HPDE6-E6E7 (cell line): Measurements from ENCODE around the gene CD244.
"Not testable (repeated sequence)": the region's sequence is repeated elsewhere in the genome, so short reads cannot be mapped to it uniquely, and the experiment has no call there.

Experiments
- DNase-seq: peaks from one replicate; pipeline ENCODE4 v3.0.0; 2011; ENCODE audit warnings: missing footprints; ENCODE audit errors: extremely low spot score

The CD244 gene, protein sequence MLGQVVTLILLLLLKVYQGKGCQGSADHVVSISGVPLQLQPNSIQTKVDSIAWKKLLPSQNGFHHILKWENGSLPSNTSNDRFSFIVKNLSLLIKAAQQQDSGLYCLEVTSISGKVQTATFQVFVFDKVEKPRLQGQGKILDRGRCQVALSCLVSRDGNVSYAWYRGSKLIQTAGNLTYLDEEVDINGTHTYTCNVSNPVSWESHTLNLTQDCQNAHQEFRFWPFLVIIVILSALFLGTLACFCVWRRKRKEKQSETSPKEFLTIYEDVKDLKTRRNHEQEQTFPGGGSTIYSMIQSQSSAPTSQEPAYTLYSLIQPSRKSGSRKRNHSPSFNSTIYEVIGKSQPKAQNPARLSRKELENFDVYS

DNA sequence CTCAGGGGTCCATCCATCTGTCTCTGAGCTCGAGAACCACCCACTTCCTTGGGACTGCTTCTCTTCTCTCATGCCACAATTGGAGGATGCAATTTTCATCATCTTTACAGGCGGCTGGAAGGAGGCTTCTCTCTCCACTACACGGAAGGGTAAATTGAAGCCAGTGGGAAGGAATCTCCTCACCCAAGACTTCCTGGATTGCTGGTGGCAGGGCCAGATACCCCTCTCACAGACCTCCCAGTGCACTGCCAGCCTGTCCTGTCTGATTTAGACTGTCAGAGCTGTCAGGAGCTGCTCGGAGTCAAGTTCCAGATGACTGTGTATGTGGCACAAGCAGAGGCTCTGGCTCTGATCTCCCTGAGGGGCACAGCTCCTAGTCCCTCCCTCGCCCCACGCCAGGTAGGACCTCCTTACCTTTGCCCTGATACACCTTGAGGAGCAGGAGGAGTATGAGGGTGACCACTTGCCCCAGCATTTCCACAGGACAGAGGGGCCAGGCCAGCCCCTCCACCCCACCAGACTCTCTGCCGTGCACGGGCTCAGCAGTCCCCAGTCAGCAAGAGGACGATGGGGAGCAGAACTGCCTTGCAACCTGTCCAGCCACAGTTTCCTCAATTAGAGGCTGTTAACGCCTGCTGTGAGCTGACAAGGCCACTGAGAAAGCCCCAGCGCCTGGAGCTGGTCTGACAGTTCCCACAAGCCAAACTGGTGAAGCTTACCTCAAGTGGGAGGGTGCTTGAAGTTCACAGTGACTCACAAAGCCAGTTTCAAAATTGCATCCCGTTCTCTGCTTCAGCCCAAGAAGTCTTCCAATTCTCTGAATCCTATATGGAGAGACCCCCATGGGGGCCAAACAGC is at the start of gene CD244:
Gene CD244, minus strand, starts transcription at position 685 of the 858 bp plus-strand sequence. Its CDS starts 210 bp downstream, at position 475.
- DNase-seq: peak; percentile 20

DNA sequence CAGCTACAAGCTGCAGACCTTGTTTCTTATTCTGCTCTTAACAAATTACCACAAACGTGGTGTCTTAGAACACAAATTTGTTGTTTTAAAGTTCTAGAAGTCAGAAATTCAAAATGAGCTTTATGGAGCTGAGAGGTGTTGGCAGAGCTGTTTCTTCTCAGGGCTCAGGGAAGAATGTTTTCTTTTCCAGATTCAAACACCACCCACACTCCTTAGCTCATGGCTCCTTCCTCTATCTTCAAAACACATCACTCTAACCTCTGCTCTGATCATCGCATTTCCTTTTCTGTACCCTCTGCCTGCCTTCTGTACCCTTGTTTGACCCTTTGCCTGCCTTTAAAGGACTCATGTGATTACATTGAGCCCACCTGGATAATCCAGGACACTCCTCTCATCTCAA is 49.2 kb upstream of the CD244 start:
- DNase-seq: no peak

GRCh38 chr1:160911441-160911840 is 48.8 kb upstream of the CD244 start:
- no peak for DNase-seq

- DNase-seq: no peak
Observed at GRCh38 chr1:160910170-160910750, 47.6 kb upstream of the CD244 start.

- DNase-seq: no peak
Observed at GRCh38 chr1:160907976-160908375, 45.3 kb upstream of the CD244 start.

DNA sequence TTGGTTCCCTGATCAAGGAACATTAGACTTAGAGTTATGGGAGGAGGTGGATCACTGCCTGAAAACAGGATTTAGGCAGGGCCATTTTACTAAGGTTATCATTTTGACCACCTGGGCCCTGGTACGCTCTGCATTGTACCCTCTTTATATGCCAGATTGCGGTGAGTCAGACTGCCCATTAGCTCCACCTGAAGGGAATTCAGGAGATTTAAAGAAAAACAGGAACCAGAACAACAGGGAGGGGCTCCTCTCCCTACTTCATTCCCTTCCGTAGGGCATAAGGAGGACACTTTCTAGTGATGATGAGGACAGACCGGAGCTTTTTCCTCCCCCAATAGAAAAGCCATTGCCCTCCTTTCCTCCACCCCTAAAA is 42.9 kb upstream of the CD244 start:
- DNase-seq: no peak

DNA sequence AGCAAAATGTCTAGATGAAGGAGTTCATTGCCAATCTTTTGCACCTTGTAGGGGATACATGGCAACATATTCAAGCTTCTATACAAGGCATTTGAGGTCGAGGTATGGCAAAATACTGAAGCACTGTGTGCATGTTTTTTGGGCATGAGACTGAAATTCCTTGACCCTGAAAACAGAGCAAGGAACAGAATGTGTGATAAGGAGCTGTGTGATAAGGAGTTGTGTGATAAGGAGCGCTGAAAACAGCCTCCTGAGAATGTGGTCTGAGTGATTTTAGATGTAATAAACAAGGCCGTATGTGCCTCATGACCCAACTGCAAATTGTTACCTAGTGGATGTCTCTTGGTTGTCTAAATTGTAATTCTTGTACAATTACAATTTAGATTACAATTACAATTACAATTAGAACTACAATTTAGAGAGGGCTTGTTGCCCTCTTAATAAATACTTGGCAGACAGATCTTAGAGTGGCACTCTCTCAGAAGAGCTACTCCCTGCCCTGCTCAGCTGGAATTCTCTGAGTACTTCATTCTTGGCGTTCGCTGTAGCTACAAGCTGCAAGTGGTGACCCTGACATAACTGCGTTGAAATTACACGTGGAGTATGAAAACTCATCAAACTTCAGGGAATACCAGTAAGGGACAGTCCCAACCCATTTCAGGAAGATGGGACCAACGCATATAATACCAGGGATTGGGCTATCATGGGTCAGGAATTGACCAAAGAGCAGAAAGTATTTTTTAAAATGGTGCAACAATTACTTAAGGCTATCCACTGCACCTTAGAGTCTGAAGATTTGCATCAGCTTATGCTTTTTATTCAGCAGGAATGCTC is 42.3 kb upstream of the CD244 start:
- DNase-seq: no peak

DNA sequence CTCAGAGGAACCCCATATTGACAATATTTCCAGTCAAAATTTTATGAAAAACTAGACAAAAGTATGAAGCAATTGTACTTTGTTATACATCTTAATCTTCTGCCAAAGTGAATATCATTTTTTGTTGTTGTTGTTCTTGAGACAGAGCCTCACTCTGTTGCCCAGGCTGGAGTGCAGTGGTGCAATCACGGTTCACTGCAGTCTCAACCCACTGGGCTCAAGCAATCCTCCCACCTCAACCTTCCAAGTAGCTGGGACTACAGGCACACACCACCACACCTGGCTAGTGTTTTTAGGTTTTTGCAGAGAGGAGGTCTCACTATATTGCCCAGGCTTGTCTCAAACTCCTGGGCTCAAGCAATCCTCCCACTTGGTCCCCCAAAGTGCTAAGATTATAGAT is 39.6 kb upstream of the CD244 start:
- not testable (repeated sequence) for DNase-seq

- no peak for DNase-seq
Observed at GRCh38 chr1:160901768-160902167, 39.1 kb upstream of the CD244 start.

DNA sequence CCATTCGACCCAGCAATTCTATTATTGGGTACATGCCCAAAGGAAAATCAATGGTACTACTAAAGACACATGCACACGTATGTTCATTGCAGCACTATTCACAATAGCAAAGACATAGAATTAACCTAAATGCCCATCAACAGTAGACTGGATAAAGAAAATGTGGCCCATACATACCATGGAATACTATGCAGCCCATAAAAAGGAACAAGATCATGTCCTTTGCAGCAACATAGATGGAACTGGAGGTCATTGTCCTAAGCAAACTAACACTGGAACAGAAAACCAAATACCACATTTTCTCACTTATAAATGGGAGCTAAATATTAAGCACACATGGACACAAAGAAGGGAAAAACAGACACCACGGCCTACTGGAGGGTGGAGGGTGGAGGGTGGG is 38.0 kb upstream of the CD244 start:
- not testable (repeated sequence) for DNase-seq

DNA sequence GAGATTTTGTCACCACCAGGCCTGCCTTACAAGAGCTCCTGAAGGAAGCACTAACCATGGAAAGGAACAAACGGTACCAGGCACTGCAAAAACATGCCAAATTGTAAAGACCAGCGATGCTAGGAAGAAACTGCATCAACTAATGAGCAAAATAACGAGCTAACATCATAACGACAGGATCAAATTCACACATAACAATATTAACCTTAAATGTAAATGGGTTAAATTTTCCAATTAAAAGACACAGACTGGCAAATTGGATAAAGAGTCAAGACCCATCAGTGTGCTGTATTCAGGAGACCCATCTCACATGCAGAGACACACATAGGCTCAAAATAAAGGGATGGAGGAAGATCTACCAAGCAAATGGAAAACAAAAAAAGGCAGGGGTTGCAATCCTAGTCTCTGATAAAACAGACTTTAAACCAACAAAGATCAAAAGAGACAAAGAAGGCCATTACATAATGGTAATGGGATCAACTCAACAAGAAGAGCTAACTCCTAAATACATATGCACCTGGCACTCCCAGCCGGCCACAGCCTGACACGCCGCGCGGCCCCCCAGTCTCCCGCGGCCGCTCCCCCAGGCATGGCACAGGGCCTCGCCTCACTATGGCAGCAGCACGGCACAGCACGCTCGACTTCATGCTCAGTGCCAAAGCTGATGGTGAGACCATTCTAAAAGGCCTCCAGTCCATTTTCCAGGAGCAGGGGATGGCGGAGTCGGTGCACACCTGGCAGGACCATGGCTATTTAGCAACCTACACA is 31.9 kb upstream of the CD244 start:
- DNase-seq: not testable (repeated sequence)

DNA sequence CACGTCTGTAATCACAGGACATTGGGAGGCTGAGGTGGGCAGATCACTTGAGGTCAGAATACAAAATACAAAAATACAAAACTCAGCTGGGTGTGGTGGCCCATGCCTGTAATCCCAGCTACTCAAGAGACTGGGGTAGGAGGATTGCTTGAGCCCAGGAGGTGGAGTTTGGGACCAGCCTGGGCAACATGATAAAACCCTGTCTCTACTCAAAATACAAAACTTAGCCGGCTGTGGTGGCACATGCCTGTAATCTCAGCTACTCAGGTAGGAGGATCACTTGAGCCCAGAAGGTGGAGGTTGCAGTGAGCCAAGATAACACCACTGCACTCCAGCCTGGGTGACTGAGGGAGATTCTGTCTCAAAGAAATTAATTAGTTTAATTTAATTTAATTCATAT is 28.8 kb upstream of the CD244 start:
- no peak for DNase-seq

DNA sequence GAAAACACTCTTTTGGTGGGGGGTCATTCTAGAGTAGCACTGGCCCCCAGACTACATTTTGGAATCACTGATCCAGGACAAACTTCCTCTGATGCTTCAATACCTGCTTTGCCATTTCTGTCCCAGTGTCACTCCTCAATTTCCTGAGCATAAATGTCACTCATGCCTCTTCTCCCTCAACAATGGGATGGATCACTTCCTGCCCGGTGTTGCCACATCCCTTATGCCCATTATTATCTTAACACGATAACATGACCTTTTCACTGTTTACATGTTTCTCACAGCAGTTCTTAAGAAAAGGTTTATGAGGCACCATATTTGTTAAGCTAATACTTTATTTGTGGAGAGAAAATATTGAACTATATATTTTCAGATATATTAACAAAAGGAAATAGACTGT is 26.2 kb upstream of the CD244 start:
- DNase-seq: no peak

GRCh38 chr1:160887071-160887470 is 24.4 kb upstream of the CD244 start:
- DNase-seq: no peak

- no peak for DNase-seq
Observed at GRCh38 chr1:160885042-160885441, 22.4 kb upstream of the CD244 start, which contains the start of gene ITLN1. ITLN1 (minus strand) TSS chr1:160885180; CDS start chr1:160884877, 303 bp downstream.

GRCh38 chr1:160884579-160884978 is 21.9 kb upstream of the CD244 start:
- no peak for DNase-seq

- no peak for DNase-seq
Observed at GRCh38 chr1:160883581-160884513, 21.2 kb upstream of the CD244 start.

DNA sequence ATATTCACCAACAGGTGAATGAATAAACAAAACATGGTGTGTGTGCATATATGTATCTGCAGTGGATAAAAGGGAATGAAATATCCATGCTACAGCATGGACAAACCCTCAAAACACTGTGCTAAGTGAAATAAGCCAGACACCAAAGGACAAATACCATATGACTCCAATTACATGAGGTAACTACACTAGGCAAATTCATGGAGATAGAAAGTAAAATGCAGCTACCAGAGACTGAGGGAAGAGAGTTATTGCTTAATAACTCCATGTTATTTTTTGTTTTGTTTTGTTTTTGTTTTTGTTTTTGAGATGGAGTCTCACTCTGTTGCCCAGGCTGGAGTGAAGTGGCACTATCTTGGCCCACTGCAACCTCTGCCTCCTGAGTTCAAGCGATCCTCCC is 19.9 kb upstream of the CD244 start:
- DNase-seq: no peak

DNA sequence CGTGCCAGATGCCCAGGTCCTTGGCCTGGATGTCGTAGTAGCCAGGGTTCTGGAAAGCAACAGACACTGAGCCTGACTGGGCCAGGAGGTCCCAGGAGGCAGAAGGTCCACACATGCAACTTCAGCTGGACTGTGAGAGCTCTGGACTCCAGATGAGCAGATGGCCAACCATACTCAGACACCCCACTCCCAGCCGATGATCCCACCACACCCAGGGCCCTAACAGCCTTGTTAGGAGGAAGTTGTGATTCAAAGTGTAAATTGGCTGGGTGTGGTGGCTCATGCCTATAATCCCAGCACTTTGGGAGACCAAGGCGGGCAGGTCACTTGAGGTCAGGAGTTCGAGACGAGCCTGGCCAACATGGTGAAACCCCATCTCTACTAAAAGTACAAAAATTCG is 18.6 kb upstream of the CD244 start:
- not testable (repeated sequence) for DNase-seq

- no peak for DNase-seq
Observed at GRCh38 chr1:160880216-160880615, 17.5 kb upstream of the CD244 start.
